Midbrain (tissue), 1 donor: ENCODE data around the gene SIRPG.
"Not testable (repeated sequence)": the region's sequence is repeated elsewhere in the genome, so short reads cannot be mapped to it uniquely, and the experiment has no call there.

Experiments
- DNase-seq: peaks from one replicate; lab custom pipeline; 2025; lab: John Stamatoyannopoulos, UW

Gene SIRPG

DNA sequence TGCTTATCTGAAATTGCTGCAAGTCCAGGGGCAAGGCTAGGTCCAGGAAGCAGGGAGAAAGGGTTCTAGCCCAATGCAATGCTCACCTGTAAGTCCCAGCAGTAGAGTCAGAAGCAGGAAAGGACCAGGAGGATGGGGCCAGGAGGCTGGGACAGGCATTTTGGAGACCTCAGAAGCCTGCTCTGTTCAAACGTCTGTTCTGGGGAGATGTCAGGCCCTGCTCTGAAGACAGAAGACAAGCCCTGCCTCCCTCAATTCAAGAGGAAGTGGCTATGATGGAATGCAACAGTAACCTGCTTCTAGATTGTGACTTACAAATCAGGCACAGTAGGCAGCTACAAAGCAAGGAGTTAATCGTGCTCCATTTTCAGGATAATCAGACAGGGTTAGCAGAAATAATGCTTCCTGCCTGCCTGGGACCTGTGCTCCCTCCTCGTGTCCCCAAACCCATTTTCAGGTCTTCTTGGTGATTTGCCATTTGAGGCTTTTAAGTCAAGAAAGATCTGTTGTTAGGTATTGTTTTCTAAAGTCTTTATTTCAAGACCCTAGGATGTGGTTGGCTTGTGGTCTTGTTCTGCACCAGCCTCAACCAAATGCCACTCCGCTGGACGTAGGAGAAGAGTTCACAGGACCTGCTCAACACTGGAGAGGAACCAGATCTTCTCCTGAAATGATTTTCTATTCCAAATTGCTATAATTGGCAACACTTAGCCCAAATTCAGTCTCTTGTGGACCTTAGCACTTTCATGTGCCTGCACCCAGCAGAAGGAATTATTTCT, at the start of gene SIRPG:
Gene SIRPG, minus strand, starts transcription at position 224 of the 779 bp plus-strand sequence. Its CDS starts 65 bp downstream, at position 159.
- DNase-seq, result no peak

DNA sequence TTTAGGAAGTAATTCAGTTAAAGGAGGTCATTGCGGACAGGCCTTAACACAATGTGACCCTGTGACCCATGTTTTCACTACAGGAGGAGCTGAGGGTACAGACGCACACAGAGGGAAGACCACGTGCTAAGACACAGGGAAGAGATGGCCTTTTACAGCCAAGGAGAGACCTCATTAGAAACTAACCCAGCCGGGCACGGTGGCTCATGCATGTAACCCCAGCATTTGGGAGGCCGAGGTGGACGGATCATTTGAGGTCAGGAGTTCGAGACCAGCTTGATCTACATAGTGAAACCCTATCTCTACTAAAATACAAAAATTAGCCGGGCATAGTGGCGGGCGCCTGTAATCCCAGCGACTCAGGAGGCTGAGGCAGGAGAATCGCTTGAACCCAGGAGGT, 49.3 kb upstream of the SIRPG start:
- DNase-seq, result not testable (repeated sequence)

DNA sequence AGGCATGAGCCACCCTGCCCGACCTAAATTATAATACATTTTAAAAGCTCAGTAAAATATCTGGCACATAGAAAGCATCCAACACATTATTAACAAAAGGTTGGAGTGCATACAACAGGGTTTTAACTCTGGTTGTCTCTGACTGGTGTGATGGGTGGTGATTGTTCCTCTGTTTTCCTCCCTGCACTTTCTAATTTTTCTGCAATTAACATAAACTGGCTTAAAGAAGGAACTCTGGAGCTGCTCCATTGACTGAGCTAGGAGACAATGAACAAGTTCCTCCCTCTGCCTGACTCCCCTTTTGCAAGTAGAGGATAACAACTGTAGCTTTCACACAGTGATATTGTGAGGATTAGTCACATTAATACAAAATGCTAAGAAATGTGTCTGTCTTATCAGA, 48.5 kb upstream of the SIRPG start:
- DNase-seq, result no peak

DNA sequence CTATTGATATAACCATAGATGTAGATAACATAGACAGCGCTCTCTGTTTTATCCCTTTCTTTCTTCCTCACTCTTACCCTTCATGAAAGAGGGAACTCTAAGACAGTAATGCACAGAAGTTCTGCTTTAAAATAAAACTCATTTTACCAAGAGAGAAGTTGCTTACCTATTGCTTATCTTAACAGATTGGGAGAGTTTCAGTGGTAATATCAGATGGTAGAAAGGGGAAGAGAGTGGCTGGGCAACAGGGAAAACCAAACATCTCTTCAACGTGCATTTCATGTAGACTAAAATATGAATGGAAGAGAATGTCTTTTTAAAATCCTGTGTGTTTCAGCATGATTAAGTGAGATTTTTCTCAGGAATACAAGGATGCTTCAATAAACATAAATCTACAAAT, 45.3 kb upstream of the SIRPG start:
- no peak for DNase-seq

DNA sequence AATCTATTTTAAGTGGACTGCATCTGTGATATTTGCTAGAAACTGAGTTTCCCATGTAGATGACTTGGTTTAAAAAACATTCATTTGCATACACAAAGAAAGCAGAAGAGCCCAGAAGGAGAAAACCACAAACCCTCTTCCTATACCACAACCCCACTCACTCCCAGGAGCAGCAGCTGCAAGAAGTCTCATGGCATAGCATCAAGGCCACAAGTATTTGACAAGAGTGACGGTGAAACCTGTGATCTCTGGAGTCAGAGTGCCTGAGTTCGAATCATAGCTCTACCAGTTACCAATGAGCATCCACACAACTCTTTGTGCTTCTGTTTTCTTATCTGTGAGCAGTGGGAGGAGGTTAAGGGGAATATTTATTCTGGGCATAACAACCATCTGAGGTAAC, 44.7 kb upstream of the SIRPG start:
- no peak for DNase-seq

DNA sequence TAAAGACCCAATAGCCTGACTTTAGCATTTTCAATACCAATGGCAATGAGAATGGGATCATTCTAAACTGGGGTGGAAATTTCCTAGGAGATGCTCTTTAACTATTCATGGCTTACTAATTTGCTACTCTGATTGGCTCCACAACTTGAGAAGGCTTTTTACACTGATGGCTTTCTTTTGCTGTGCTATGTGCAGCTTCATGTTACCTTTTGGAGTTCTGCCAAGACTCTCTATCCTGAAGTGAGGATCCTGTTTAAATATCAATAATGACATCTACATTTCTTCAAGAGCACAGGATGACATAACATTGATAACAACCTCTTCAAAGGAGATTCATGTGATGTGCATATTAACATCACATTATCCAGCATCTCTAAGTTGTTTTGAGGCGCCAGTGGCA, 43.4 kb upstream of the SIRPG start:
- no peak for DNase-seq

DNA sequence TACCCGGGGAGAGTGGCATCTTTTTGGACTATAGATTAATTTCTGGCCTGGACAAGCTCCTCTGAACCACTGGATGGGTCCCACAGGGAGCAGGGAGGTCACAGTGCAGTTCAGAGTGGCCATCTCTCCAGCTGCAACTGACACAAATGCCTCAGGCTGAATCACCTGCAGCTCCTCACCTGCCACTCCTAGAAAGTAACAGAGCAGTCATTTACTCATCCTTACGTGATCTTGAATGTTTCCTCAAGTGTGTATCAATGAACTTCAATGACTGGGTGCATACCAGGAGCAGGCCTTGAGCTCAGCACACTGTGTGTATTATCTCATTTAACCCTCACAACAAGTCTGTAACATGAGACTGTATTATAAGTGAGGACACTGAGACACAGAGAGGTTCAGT, 40.0 kb upstream of the SIRPG start:
- DNase-seq, result no peak

DNA sequence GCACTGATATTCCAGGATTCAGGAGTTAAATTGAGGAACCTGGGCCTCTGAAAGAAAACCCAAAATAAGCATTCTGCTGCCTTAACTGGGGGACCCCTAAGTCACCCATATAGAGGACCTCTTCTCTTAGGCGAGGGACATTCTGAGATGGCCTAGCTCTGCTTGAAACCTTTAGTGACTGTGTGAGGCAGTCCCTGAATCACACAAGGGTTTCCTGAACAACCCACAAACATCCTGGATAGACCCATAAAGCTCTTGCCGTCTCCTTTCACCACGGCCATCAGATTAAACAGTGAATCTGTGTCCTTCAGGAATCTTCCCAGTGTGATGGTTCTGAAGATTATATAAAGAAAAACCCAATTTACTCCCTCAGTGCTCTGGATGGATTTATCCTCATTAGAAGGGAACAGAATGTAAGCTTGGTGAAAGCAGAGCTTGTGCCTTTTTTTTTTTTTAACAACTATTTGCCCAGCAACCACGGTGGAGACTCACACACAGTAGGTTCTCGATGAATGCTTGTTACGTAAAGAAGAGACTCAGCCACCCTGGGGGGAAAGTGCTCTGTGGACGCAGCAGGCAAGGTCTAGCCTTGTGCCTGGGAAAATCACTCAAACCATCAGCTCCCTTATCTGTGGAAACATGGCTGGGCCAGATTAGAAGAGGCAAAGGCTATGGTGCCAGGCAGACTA, 39.1 kb upstream of the SIRPG start:
- no peak for DNase-seq

DNA sequence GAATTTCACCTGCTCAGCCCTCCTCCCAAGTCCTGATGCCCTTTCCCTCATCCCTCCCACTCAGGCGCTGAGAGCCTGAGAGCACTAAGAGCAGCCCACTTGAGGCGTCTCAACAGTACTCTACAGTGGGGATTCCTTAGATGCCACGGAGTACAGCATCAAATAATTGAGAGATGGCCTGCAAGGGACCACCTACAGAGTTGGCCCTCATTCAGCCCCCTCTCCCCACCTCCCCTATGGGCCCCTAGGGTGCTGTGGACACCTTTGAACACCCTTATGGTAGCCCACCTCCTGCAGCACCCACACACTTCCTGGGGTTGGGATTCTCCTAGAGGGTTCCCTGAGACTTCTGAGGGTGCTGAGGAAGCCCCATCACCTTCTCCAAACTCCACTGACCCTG, 37.1 kb upstream of the SIRPG start:
- no peak for DNase-seq

DNA sequence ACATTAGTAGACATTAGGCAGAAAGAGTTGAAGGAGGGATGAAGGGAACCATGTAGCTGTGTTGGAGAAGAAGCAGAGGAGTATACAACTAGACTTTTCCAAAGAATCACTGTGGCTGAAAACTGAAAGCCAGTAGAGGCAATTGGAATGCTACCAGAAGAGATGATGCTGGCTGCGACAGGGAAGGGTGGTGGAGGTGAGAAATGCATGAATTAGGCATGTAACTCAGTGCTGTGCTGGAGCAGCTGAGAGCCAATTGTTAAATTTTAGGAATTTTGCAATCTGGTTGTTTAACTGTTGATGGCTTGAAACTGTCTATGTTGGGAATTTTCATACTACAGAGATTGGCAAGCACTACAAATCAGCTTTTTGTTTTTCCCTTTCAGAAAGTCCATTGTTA, 35.8 kb upstream of the SIRPG start:
- DNase-seq, result no peak

DNA sequence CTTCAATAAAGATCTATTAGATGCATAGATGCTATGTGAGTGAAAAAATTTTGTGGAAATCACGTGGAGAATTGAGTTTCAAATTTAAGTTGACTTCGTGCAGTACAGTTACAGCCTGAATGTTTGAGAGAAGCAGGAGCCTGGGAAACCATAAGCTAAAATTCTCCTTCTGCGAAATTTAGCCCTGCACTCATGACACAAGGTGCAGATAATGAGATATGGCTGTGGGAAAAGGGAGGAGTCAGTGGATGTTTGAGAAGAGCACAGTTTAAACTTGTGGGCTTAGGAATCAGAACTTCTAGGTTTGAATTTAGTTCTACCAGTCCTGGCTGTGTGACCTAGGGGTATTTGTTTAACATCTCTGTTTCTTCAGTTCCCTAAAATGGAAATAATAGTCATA, 32.1 kb upstream of the SIRPG start:
- no peak for DNase-seq

DNA sequence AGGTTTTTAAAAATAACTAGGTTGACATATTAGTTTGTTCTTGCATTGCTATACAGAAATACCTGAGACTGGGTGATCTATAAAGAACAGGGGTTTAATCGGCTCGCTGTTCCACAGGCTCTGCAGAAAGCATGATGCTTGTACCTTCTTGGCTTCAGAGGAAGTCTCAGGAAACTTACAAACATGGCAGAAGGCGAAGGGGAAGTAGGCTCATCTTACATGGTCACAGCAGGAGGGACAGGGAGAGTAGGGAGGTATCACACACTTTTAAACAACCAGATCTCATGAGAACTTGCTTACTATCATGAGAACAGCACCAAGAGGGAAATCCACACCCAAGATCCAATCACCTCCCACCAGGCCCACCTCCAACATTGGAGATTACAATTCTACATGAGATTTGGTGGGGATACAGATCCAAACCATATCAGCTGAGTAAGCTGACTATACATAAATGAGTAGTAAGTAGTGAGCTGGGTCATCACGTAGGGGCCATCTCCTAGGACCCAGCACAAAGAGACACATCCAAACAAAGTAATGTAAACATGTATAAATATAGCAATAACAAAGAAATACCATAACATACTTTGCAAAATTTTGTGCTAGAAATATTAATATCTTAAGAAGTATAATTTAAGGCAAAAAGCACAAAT, 31.4 kb upstream of the SIRPG start:
- DNase-seq, result no peak

DNA sequence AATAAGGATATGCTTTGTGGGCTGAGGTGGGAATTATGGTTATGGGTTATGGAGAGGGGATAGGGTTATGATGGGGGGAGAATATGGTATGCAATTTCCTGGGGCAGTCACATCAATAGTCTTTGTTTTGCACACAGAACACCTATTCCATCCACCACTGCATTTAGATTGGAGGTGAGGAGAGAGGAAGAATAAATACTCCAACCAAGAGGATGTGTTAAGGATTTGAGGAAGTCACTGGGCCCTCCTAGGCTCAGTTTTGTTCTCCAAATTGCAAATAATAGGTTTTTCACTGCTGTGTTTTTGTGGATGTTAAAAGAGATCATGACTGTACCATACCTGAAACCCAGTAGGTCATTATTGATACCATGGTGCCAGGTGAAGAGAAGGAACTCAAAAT, 29.5 kb upstream of the SIRPG start:
- no peak for DNase-seq

DNA sequence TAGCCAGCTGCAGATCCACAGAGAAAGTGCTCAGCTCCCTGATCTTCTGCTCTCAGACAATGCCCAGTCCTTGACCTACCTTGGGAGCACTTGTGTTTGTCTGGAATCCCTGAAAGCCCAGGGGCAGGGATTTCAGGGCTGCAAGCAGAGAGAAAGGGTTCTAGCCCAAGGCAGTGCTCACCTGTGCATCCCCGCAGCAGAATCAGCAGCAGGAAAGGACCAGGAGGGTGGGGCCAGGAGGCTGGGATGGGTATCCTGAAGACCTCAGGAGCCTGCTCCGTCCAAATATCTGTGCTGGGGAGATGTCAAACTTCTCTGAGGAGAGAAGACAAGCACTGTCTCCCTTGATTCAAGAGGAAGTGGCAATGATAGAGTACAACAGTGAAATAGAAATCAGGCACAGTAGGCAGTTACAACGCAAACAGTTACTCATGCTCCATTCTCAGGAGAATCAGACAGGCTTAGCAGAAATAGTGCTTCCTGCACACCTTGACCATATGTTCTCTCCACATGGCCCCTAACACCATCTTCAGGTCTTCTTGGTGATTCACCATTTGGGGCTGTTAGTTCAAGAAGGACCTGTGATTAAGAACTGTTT, 28.7 kb upstream of the SIRPG start:
- no peak for DNase-seq

DNA sequence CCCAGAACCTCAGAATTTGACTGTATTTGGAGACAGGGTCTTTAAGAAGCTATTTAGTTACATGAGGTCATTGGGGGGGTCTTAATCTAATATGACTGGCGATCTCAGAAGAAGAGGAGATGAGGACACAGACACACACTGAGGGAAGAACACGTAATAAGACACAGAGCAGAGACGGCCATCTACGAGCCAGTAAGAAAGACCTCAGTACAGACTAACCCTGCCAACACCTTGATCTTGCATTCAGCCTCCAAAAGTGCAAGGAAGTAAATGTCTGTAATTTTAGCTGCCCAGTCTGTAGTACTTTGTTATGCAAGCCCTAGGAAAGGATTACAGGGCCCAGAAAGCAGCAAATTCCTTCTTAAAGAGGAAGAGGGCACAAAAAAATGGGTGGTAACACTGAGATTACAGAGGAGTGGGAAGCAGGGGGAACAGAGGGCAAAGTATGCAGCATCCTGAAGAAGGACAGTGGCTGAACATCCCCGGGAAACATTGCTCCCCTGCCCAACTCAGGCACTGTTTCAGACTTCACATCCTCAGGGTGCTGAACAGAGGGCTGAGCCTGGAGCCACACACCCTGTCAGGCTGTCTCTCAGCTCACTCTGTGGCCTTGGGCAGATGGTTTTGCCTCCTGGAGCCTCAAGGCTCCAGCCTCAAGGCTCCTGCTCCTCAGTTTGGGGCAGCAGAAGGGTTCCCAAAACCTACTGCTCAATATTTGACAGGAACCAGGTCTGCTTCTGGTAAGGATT, 27.9 kb upstream of the SIRPG start:
- no peak for DNase-seq

DNA sequence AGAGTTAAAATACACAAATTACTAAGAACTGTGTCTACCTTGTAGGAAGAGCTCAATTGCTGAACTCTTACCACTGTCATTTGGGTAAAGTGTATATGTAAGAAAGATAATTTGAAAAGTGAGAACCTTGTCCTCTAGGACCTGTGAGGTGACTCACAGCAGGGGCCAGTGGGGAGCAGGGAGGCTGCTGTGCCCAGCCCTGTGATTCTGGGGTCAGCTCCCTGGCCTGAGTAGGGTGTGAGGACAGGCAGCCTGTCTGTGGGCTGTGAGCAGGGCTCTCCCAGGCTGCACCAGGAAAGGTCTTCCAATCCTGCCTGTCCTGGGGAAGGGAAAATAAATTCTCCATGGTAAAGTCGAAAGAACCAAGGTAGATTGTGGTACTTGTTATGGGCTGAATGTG, 27.3 kb upstream of the SIRPG start:
- DNase-seq, result no peak

DNA sequence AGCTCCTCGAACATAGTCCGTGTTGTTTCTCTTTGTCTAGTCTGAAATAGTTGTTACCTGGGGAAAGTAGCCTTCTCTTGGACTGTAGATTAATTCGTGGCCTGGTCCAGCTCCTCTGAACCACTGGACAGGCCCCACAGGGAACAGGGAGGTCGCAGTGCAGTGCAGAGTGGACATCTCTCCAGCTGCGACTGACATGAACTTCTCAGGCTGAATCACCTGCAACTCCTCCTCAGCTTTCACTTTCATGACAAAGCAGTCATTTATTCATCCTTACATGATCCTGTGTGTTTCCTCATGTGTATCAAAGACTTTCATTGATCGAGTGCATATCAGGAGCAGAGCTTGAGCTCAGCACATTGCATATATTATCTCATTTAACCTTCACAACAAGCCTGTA, 19.1 kb upstream of the SIRPG start:
- no peak for DNase-seq

DNA sequence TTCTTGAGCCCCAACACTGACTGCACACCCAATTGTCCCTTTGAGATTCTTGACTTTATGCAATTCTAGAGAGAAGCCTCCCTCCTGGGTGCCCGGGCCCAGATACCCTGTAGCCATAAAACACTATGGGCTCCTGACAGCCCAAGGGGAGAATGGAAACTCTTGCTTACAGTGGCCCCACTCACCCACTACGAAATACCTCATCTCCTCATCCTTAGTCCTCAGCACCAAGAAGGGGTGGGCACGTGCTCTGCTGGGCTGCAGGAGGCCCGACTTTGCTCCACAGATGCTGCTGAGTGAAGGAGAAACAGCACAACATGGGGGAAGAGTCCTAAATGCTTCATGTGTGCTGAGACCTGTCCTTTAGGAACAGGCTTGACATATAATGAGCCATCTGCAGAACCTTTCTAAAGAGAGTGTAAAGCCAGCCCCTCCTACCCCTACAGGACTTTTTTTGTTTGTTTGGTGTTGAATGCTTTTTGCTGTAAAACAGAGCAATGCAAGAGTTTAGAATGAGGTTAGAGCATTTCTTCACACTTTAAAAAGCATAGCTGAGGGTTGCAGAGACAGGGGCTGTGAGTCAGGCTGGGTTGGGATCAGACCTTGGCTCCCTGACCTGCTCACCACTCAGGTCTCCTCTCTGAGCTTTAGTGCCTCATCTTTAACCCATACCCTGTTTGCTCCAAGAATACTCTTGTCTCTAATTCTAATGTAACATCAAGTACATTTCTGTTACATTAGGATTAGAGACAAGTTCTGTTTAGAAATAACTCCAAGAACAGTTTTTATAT, 17.6 kb upstream of the SIRPG start:
- no peak for DNase-seq

DNA sequence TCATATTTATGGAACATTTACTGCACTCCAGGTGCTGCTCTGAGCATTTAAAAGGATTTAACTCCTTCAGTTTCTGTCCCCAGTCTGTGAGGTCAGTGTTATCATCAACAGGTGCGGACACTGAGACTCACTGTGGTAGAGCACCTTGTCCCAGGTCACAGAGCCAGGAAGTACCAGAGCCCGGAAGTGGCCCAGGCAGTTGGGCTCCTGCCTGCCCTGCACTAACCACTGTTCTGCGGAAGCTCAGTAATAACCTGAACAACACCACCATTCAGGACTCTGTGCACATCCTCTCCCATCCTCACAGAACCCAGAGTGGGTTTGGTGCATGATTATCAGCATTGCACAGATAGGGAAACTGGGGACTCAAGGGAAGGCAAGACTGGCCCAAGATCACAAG, 16.8 kb upstream of the SIRPG start:
- no peak for DNase-seq

DNA sequence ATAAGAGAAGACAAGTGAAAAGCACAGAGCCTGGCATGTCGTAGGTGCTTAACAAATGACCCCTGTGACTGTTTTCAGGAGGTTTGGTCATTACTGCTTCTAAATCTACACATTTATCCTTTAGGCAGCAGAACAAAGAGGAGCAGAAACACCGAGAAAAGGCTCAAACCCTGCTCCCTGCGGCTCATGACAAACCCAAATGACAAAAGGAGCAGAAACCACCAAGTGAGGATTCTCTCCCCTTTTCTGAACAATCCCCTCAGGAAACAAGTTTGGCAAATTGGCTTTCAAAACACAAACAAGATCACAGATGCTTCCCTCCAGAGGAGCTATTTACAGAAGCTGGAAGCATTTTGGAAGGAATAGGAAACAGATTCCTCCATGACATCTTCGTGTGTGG, 15.8 kb upstream of the SIRPG start:
- DNase-seq, result no peak

DNA sequence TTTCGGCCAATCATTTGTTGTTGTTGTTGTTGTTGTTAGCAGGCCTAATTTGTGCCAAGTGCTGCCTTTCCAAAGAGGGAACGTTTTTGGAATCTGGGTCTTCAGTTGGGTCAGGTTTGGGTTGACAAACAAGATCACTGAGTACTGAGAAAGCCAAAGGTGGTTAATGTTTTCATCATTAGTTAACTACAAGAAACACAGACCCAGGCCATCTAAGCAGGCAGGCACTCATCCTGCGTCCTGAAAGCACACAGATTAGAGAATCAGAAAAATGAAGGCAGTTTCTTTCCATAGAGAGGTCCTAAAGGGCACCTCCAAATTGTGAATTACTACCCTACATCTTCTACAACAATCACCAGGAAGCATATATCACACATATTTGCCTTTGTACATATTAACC, 15.1 kb upstream of the SIRPG start:
- no peak for DNase-seq
